GM20000 (cell line): ENCODE results near the gene CATSPERE.
"Not testable (repeated sequence)": the region's sequence is repeated elsewhere in the genome, so short reads cannot be mapped to it uniquely, and the experiment has no call there.

ENCODE experiments used
- DNase-seq: peaks from one replicate; pipeline ENCODE4 v3.0.0; 2012; ENCODE audit warnings: low spot score
- TF ChIP-seq, protein P1 (sequence below): IDR thresholded peaks from 2 replicates; pipeline ENCODE4 v1.5.1; 2012; ENCODE audit warnings: mild to moderate bottlenecking, control low read depth; ENCODE audit errors: extremely low read depth, missing control alignments

CATSPERE gene

DNA sequence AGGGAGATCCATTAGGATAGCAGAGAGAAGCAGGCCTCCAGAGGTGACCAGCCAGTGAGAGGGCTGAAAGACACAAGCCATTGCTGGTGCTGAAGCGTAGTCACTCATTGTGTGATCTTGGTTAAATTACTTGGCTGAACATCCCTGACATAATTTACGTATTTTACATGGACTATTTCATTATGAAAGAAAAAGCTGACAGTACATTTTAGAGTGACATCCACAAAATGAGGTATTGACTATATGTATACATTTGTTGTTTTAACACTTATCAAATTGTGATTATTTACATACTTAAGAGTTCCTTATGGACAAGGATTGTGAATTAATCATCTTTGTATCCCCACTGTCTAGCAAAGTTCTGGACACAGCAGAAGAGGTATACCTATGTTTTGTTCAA is 206.7 kb downstream of the CATSPERE start:
- TF ChIP-seq, protein P1, sequence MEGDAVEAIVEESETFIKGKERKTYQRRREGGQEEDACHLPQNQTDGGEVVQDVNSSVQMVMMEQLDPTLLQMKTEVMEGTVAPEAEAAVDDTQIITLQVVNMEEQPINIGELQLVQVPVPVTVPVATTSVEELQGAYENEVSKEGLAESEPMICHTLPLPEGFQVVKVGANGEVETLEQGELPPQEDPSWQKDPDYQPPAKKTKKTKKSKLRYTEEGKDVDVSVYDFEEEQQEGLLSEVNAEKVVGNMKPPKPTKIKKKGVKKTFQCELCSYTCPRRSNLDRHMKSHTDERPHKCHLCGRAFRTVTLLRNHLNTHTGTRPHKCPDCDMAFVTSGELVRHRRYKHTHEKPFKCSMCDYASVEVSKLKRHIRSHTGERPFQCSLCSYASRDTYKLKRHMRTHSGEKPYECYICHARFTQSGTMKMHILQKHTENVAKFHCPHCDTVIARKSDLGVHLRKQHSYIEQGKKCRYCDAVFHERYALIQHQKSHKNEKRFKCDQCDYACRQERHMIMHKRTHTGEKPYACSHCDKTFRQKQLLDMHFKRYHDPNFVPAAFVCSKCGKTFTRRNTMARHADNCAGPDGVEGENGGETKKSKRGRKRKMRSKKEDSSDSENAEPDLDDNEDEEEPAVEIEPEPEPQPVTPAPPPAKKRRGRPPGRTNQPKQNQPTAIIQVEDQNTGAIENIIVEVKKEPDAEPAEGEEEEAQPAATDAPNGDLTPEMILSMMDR = no peak
- no peak for DNase-seq

GRCh38 chr1:244672946-244673682 is 212.0 kb downstream of the CATSPERE start:
- TF ChIP-seq, protein P1 = no peak
- no peak for DNase-seq

DNA sequence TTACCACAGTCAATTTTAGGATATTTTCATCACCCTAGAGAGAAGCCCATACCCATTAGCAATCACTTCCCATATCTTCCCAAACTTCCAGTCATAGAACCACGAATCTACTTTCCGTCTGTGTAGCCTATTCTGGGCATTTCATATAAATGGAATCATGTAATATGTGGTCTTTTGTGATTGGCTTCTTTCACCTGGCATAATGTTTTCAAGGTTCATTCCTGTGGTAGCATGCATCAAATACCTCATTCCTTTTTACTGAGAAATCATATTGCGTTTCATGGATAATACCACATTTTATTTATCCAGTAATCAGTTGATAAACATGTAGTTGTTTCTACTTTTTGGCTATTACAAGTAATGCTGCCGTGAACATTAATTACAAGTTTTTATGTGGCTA is 213.4 kb downstream of the CATSPERE start:
- TF ChIP-seq, protein P1 = no peak
- no peak for DNase-seq

DNA sequence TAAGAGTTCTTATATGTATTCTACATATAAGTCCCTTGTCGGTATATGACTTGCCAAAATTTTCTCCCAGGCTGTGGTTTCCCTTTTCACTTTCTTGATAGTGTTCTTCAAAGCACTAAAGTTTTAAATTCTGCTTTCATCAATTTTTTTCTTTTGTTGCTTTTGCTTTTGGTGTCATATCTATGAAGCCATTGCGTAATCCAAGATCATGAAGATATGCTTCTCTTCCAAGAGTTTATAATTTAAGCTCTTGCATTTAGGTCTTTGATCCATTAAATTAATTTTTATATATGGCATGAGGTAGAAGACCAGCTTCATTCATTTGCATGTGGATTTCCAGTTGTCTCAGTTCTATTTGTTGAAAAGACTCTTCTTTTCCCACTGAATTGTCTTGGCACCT is 214.1 kb downstream of the CATSPERE start:
- TF ChIP-seq, protein P1 = no peak

GRCh38 chr1:244678697-244679096 is 217.6 kb downstream of the CATSPERE start:
- TF ChIP-seq, protein P1 = no peak
- no peak for DNase-seq

More for the DNA sequence above, 214.1 kb downstream of the CATSPERE start:
- DNase-seq = no peak

DNA sequence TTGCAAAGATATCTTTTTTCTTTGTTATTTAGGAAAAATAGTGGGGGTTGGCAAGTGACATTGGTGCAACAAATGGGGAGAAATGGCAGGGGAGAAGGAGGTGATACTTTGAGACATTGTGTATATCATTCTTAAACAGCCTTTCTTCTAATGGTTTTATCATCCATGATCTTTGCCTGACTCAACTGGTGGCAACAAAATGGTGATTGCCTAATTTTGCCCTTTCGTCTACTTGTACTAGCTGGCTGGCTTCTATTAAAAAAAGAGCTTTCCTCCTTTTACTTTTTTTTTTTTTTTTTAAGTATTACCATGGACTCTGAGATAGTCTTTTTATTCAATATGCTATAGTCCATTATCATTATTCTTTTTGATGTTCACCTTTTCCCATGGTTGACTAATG is 219.6 kb downstream of the CATSPERE start:
- DNase-seq = no peak
- TF ChIP-seq, protein P1 = no peak

GRCh38 chr1:244682087-244682486 is 221.0 kb downstream of the CATSPERE start:
- DNase-seq = not testable (repeated sequence)
